GM12865 (cell line): ENCODE data around the gene LRIF1.
"Not testable (repeated sequence)": the region's sequence is repeated elsewhere in the genome, so short reads cannot be mapped to it uniquely, and the experiment has no call there.

Source experiments
- DNase-seq: peaks from one replicate; pipeline ENCODE4 v3.0.0; 2010; ENCODE audit warnings: low read depth
- H3K4me3 ChIP-seq: 2 replicates; pipeline ENCODE4 v1.5.1; 2011; ENCODE audit warnings: mild to moderate bottlenecking, low read depth, low read length, control low read depth
- TF ChIP-seq, protein P1 (sequence below): IDR thresholded peaks from 2 replicates; pipeline ENCODE4 v1.5.1; 2011; ENCODE audit warnings: low read length, control low read depth, low read depth, inconsistent platforms; ENCODE audit not compliant: insufficient read depth; ENCODE audit errors: missing control alignments

The LRIF1 gene, protein sequence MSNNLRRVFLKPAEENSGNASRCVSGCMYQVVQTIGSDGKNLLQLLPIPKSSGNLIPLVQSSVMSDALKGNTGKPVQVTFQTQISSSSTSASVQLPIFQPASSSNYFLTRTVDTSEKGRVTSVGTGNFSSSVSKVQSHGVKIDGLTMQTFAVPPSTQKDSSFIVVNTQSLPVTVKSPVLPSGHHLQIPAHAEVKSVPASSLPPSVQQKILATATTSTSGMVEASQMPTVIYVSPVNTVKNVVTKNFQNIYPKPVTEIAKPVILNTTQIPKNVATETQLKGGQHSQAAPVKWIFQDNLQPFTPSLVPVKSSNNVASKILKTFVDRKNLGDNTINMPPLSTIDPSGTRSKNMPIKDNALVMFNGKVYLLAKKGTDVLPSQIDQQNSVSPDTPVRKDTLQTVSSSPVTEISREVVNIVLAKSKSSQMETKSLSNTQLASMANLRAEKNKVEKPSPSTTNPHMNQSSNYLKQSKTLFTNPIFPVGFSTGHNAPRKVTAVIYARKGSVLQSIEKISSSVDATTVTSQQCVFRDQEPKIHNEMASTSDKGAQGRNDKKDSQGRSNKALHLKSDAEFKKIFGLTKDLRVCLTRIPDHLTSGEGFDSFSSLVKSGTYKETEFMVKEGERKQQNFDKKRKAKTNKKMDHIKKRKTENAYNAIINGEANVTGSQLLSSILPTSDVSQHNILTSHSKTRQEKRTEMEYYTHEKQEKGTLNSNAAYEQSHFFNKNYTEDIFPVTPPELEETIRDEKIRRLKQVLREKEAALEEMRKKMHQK

DNA sequence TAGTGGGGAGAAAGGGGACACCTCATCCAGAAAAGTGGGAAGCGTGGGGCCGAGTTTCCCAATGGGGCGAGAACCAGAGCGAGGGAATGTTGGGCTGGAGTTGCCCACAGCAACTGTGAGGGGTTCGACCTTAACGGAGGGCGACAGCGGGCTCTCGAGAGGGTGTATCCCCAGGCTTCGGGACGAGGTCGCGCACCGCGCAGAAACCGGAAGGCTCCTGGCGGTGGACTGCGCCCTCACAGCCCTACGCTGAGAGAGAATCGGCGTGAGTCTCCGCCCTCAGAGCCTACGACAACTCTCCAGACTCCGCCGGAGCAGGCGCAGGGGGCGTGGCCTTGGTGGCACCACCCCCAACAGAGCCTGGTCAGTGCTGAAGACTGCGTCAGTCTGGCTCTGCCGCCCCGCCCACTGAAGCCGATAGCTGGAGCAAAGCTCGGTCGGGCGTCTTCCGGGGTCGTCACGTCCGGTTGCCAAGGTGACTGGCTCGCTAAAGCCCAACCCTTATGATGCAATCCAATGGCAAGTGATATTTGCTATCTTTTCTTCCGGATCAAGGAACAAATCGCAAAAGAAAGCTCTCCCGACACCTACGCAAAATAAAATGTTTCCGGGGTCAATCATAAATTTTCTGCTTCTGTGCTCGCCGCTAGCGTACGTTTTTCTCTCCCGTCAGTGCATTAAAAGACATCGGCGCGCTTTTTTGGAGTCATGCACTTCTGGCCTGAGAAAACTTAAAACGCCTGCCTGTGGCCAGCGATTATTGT is at the start of gene LRIF1:
LRIF1 (minus strand) TSS at position 232 of the 764 bp plus-strand sequence. CDS start 234 bp downstream, outside the sequence.
- peak; percentile 100 for DNase-seq
- peak within 1 kb of the TSS; percentile 96 for H3K4me3 ChIP-seq
- TF ChIP-seq, protein P1, sequence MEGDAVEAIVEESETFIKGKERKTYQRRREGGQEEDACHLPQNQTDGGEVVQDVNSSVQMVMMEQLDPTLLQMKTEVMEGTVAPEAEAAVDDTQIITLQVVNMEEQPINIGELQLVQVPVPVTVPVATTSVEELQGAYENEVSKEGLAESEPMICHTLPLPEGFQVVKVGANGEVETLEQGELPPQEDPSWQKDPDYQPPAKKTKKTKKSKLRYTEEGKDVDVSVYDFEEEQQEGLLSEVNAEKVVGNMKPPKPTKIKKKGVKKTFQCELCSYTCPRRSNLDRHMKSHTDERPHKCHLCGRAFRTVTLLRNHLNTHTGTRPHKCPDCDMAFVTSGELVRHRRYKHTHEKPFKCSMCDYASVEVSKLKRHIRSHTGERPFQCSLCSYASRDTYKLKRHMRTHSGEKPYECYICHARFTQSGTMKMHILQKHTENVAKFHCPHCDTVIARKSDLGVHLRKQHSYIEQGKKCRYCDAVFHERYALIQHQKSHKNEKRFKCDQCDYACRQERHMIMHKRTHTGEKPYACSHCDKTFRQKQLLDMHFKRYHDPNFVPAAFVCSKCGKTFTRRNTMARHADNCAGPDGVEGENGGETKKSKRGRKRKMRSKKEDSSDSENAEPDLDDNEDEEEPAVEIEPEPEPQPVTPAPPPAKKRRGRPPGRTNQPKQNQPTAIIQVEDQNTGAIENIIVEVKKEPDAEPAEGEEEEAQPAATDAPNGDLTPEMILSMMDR = peak; percentile 51

DNA sequence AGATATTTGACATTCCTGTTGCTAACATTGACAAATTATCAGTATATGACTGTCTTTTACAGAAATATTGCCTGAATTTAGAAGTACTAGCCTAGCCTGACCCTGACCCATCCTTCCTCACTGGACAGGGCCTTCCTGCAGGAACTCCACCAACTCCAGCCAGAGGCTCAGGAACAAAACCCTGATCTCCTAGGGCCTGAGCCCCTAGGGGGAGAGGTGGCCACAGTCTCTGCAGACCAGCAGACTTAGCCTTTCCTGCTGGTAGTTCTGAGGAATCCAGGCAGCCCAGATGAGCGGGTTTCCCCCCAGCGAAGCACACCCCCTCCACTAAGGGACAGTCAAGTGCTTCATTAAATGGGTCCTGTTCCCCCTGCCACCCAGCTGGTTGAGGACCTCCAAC is 44.3 kb upstream of the LRIF1 start:
- TF ChIP-seq, protein P1 = no peak
- H3K4me3 ChIP-seq = no peak overlapping the region
- no peak for DNase-seq

DNA sequence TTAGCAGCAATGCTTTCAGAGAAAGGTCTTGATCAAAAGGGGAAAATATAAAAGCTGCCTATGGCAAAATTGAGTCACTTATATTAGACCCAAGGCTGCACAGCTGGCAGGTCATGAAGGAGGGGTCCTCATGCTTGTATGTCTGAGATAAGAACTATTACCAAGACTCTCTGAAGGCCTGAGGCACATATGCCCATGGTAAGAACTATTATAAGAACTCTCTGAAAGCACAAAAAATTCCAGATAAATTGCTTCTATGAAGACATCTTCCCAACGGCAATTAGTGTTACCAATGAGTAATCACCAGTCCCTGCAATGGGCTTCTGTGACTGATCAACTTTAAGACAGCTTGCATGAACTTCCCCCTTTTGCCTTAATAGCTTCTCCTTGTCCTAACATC is 42.8 kb upstream of the LRIF1 start:
- H3K4me3 ChIP-seq = no peak overlapping the region
- DNase-seq = no peak
- TF ChIP-seq, protein P1 = no peak

DNA sequence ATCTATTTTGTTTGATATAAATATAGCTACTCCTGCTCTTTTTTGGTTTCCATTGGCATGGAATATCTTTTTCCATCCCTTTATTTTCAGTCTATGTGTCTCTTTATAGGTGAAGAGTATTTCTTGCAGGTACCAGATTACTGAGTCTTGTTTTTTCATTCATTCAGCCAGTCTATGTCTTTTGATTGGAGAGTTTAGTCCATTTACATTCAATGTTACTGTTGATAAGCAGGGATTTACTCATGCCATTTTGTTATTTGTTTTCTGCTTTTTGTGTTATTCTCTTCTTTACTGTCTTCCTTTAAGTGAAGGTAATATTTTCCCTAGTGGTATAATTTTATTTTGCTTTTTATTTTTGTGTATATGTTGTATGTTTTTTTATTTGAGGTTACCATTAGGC is 35.9 kb upstream of the LRIF1 start:
- not testable (repeated sequence) for H3K4me3 ChIP-seq, DNase-seq

DNA sequence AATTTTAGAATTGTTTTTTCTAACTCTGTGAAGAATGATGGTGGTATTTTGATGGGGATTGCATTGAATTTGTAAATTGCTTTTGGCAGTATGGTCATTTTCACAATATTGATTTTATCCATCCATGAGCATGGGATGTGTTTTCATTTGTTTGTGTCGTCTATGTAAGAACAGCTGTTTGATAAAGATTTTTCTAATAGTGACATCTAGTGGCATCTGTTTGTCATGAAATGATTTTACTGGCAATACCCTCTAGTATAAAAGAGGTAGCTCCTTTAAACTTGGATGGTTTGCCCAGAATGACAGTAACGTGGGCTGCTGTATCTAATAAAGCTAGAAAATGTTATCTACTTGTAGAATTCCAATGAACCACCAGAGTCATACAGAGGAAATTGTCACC is 28.6 kb upstream of the LRIF1 start:
- peak; percentile 45 for DNase-seq
- H3K4me3 ChIP-seq = not testable (repeated sequence)
- TF ChIP-seq, protein P1 = peak; percentile 20

DNA sequence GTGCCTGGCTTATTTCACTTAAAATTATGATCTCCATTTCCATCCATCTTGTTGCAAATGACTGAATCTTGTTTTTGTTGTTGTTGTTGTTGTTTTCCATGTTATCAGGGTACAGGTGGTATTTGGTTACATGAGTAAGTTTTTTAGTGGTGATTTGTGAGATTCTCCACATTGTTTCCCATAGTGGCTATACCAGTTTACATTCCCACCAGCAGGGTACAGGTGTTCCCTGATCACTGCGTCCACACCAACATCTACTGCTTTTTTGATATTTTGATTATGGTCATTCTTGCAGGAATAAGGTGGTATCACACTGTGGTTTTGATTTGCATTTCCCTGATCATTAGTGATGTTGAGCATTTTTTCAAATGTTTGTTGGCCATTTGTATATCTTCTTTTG is 27.6 kb upstream of the LRIF1 start:
- DNase-seq, H3K4me3 ChIP-seq: not testable (repeated sequence)

DNA sequence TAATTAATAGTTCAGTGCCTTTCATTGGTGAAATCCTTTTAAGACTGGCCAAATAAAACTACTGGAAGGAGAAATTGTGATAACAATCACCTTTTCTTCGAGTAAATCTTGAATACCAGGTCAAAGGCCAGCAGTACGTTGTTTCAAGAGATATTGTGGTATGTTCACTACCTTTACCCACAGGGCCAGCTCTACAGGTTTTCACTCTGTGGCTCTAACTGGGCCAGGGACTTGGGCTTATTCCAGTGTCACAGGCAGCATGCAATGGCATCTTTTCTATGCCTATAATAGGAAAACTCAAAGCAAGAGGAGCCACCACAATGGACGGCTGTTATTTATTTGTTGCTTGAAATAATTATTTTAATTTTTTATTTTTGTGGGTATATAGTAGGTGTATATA is 26.8 kb upstream of the LRIF1 start:
- H3K4me3 ChIP-seq = no peak overlapping the region
- TF ChIP-seq, protein P1 = no peak

More for the DNA sequence above, 26.8 kb upstream of the LRIF1 start:
- no peak for DNase-seq
